ENCODE data around the gene PBX2. TPM values are rescaled to one million over a fixed set of nuclear protein-coding genes. Genes with fewer than 3 reads are reported as not detected.
A peak's percentile ranks its signal among the peaks of the same experiment; 100 is the strongest.

Gene PBX2
- total and polyA plus RNA-seq, 4 experiments from 2014 or later, result 0.57 to 192 (median 94.7) TPM

- POLR2A ChIA-PET (ENCODE audit: partially characterized antibody), result interaction anchor here (1.0 to 1.4 kb wide), 2 partner anchors 21 to 42 kb away, joined by 4 read pairs; partner anchors contain the start of genes FKBPL and GPSM3
- peaks cover 6% of the 10 kb centered on the region for H3K27me3 ChIP-seq (ENCODE audit: insufficient read depth, low read length)
- Mint-ChIP-seq H3K36me3 (peaks cover 0 to 9% of the 10 kb centered on the region in 2 donors), H3K4me3 (peak overlapping the region; percentile 36 to 81 (median 66)), H3K4me1 (peaks cover 31 to 73% (median 51%) of the 10 kb centered on the region in 4 donors), H3K9me3 (peaks cover 0 to 6% (median 0%) of the 10 kb centered on the region in 8 donors), H3K27me3 (peaks cover 22 to 31% of the 10 kb centered on the region in 2 donors), H3K27ac (peak overlapping the region in 3 of 7 donors; percentile 60 to 68 (median 61))
- H3K4me3 ChIP-seq (ENCODE audit: low read length in 2 of 2), result no peak overlapping the region
- H3K4me1 ChIP-seq (ENCODE audit: insufficient read depth, low read length), result peaks cover 17% of the 10 kb centered on the region
- no peak overlapping the region for H3K27ac ChIP-seq (ENCODE audit: low read depth, low read length)
- CTCF ChIA-PET (ENCODE audit: partially characterized antibody), result interaction anchor here (1.4 kb wide), 1 partner anchor 93 kb away, joined by 4 read pairs; no protein-coding TSS in a partner anchor
- DNase-seq, result no peak
- H3K9me3 ChIP-seq (ENCODE audit: control insufficient read depth in 1 of 2, low read length in 2 of 2), result no peaks in the 10 kb centered on the region
- intact Hi-C loops (cut with micrococcal nuclease), result loop anchor here (10.0 kb wide), 1 partner anchor 107 kb away; no protein-coding TSS in a partner anchor
- H3K36me3 ChIP-seq (ENCODE audit: insufficient read depth, low read length), result no peaks in the 10 kb centered on the region
Measured at GRCh38 chr6:32151181-32151862, 38.7 kb downstream of the PBX2 start.

GRCh38 chr6:32149932-32150870 is 39.8 kb downstream of the PBX2 start:
- DNase-seq, result no peak

GRCh38 chr6:32149092-32149755 is 40.8 kb downstream of the PBX2 start:
- Histone ChIP-seq H3K36me3 (ENCODE audit: insufficient read depth, low read length) (no peaks in the 10 kb centered on the region), H3K9me3 (ENCODE audit: control insufficient read depth in 1 of 2, low read length in 2 of 2) (no peaks in the 10 kb centered on the region), H3K27me3 (ENCODE audit: insufficient read depth, low read length) (peaks cover 6% of the 10 kb centered on the region), H3K27ac (ENCODE audit: low read depth, low read length) (no peak overlapping the region), H3K4me1 (ENCODE audit: insufficient read depth, low read length) (peaks cover 3% of the 10 kb centered on the region), H3K4me3 (ENCODE audit: low read length in 2 of 2) (peak overlapping the region in 1 of 2 donors; percentile 38)
- peaks cover 0 to 6% (median 0%) of the 10 kb centered on the region in 8 donors for H3K9me3 Mint-ChIP-seq
- H3K27ac Mint-ChIP-seq, result peak overlapping the region in 6 of 7 donors; percentile 17 to 86 (median 80)
- peaks cover 0 to 5% of the 10 kb centered on the region in 2 donors for H3K36me3 Mint-ChIP-seq
- H3K27me3 Mint-ChIP-seq, result peaks cover 27 to 31% of the 10 kb centered on the region in 2 donors
- ChIA-PET POLR2A (ENCODE audit: partially characterized antibody) (interaction anchor here (1.2 to 2.5 kb wide), 3 partner anchors 21 to 44 kb away, joined by 4 to 6 read pairs (median 5); partner anchors contain the start of genes ATF6B and GPSM3), CTCF (ENCODE audit: partially characterized antibody) (interaction anchor here (1.1 to 2.5 kb wide), 2 partner anchors 19 to 31 kb away, joined by 4 to 12 read pairs; partner anchors contain the start of gene FKBPL)
- peaks cover 20 to 59% (median 36%) of the 10 kb centered on the region in 4 donors for H3K4me1 Mint-ChIP-seq
- no peak for DNase-seq
- intact Hi-C loops (cut with micrococcal nuclease), result loop anchor here (2.0 kb wide), 1 partner anchor 18 kb away; the partner anchor contains the start of gene FKBPL
- H3K4me3 Mint-ChIP-seq, result peak overlapping the region; percentile 80 to 87 (median 85)

More at GRCh38 chr6:32149932-32150870, 39.8 kb downstream of the PBX2 start:
- intact Hi-C loops (cut with micrococcal nuclease), result loop anchor here (2.0 to 10.0 kb wide), 2 partner anchors 19 to 105 kb away; partner anchors contain the start of gene FKBPL
- Mint-ChIP-seq H3K4me3 (peak overlapping the region in 6 of 8 donors; percentile 14 to 78 (median 64)), H3K36me3 (peaks cover 0 to 9% of the 10 kb centered on the region in 2 donors), H3K9me3 (peaks cover 0 to 6% (median 0%) of the 10 kb centered on the region in 8 donors), H3K4me1 (peaks cover 27 to 69% (median 45%) of the 10 kb centered on the region in 4 donors), H3K27me3 (peaks cover 26 to 31% of the 10 kb centered on the region in 2 donors), H3K27ac (peak overlapping the region in 6 of 7 donors; percentile 17 to 48 (median 30))
- ChIA-PET POLR2A (ENCODE audit: partially characterized antibody) (interaction anchor here (1.2 to 2.5 kb wide), 2 partner anchors 27 to 43 kb away, joined by 4 to 5 read pairs; partner anchors contain the start of gene GPSM3), CTCF (ENCODE audit: partially characterized antibody) (interaction anchor here (1.1 to 2.5 kb wide), 2 partner anchors 20 to 32 kb away, joined by 4 to 12 read pairs; partner anchors contain the start of gene FKBPL)
- no peak overlapping the region for H3K4me3 ChIP-seq (ENCODE audit: low read length in 2 of 2)
- H3K4me1 ChIP-seq (ENCODE audit: insufficient read depth, low read length), result peaks cover 12% of the 10 kb centered on the region
- no peaks in the 10 kb centered on the region for H3K36me3 ChIP-seq (ENCODE audit: insufficient read depth, low read length)
- H3K27ac ChIP-seq (ENCODE audit: low read depth, low read length), result no peak overlapping the region
- peaks cover 6% of the 10 kb centered on the region for H3K27me3 ChIP-seq (ENCODE audit: insufficient read depth, low read length)
- H3K9me3 ChIP-seq (ENCODE audit: control insufficient read depth in 1 of 2, low read length in 2 of 2), result no peaks in the 10 kb centered on the region

GRCh38 chr6:32148289-32149091 is 41.5 kb downstream of the PBX2 start:
- Histone ChIP-seq H3K27ac (ENCODE audit: low read depth, low read length) (no peak overlapping the region), H3K9me3 (ENCODE audit: control insufficient read depth in 1 of 2, low read length in 2 of 2) (no peaks in the 10 kb centered on the region), H3K4me1 (ENCODE audit: insufficient read depth, low read length) (peaks cover 3% of the 10 kb centered on the region), H3K27me3 (ENCODE audit: insufficient read depth, low read length) (peaks cover 6% of the 10 kb centered on the region), H3K36me3 (ENCODE audit: insufficient read depth, low read length) (no peaks in the 10 kb centered on the region), H3K4me3 (ENCODE audit: low read length in 2 of 2) (peak overlapping the region in 1 of 2 donors; percentile 38)
- CTCF ChIA-PET (ENCODE audit: partially characterized antibody), result interaction anchor here (1.1 to 2.5 kb wide), 2 partner anchors 19 to 30 kb away, joined by 4 to 12 read pairs; partner anchors contain the start of gene FKBPL
- DNase-seq, result peak; percentile 58 to 75 (median 66)
- POLR2A ChIA-PET (ENCODE audit: partially characterized antibody), result interaction anchor here (1.3 to 2.5 kb wide), 2 partner anchors 21 to 29 kb away, joined by 5 to 6 read pairs; partner anchors contain the start of gene ATF6B
- Mint-ChIP-seq H3K4me3 (peak overlapping the region; percentile 80 to 87 (median 85)), H3K9me3 (peaks cover 0 to 6% (median 0%) of the 10 kb centered on the region in 8 donors), H3K27ac (peak overlapping the region in 6 of 7 donors; percentile 17 to 86 (median 80)), H3K36me3 (peaks cover 0 to 3% of the 10 kb centered on the region in 2 donors), H3K27me3 (peaks cover 27 to 30% of the 10 kb centered on the region in 2 donors), H3K4me1 (peaks cover 17 to 53% (median 32%) of the 10 kb centered on the region in 4 donors)
- intact Hi-C loops (cut with micrococcal nuclease), result loop anchor here (1.0 to 2.0 kb wide), 2 partner anchors 18 to 47 kb away; partner anchors contain the start of gene FKBPL

- Histone ChIP-seq H3K36me3 (ENCODE audit: insufficient read depth, low read length) (no peaks in the 10 kb centered on the region), H3K27ac (ENCODE audit: low read depth, low read length) (no peak overlapping the region), H3K4me3 (ENCODE audit: low read length in 2 of 2) (no peak overlapping the region), H3K4me1 (ENCODE audit: insufficient read depth, low read length) (peaks cover 3% of the 10 kb centered on the region), H3K27me3 (ENCODE audit: insufficient read depth, low read length) (peaks cover 6% of the 10 kb centered on the region), H3K9me3 (ENCODE audit: control insufficient read depth in 1 of 2, low read length in 2 of 2) (no peaks in the 10 kb centered on the region)
- DNase-seq, result no peak
- peaks cover 13 to 44% (median 26%) of the 10 kb centered on the region in 4 donors for H3K4me1 Mint-ChIP-seq
- peak overlapping the region in 1 of 7 donors; percentile 57 for H3K27ac Mint-ChIP-seq
- CTCF ChIA-PET (ENCODE audit: partially characterized antibody), result interaction anchor here (2.5 kb wide), 1 partner anchor 18 kb away, joined by 12 read pairs; the partner anchor contains the start of gene FKBPL
- H3K9me3 Mint-ChIP-seq, result peaks cover 0 to 6% (median 0%) of the 10 kb centered on the region in 8 donors
- peaks cover 0 to 3% of the 10 kb centered on the region in 2 donors for H3K36me3 Mint-ChIP-seq
- H3K4me3 Mint-ChIP-seq, result peak overlapping the region in 1 of 8 donors; percentile 87
- POLR2A ChIA-PET (ENCODE audit: partially characterized antibody), result interaction anchor here (0.6 to 2.5 kb wide), 2 partner anchors 17 to 30 kb away, joined by 3 to 5 read pairs; partner anchors contain the start of gene FKBPL
- intact Hi-C loops (cut with micrococcal nuclease), result loop anchor here (1.0 to 2.0 kb wide), 2 partner anchors 17 to 48 kb away; partner anchors contain the start of gene FKBPL
- peaks cover 25 to 27% of the 10 kb centered on the region in 2 donors for H3K27me3 Mint-ChIP-seq
Measured at GRCh38 chr6:32147401-32148132, 42.4 kb downstream of the PBX2 start.

All from CD4-positive, alpha-beta memory T cell (primary cell).